Middle frontal gyrus (tissue), 1 donor: Measurements from ENCODE around the gene TSTD1.
"Not testable (repeated sequence)": the region's sequence is repeated elsewhere in the genome, so short reads cannot be mapped to it uniquely, and the experiment has no call there.

Experiments used
- DNase-seq: peaks from one replicate; pipeline ENCODE4 v3.0.0-alpha.2; 2015; ENCODE audit warnings: low spot score; ENCODE audit errors: extremely low spot score

Gene TSTD1

DNA sequence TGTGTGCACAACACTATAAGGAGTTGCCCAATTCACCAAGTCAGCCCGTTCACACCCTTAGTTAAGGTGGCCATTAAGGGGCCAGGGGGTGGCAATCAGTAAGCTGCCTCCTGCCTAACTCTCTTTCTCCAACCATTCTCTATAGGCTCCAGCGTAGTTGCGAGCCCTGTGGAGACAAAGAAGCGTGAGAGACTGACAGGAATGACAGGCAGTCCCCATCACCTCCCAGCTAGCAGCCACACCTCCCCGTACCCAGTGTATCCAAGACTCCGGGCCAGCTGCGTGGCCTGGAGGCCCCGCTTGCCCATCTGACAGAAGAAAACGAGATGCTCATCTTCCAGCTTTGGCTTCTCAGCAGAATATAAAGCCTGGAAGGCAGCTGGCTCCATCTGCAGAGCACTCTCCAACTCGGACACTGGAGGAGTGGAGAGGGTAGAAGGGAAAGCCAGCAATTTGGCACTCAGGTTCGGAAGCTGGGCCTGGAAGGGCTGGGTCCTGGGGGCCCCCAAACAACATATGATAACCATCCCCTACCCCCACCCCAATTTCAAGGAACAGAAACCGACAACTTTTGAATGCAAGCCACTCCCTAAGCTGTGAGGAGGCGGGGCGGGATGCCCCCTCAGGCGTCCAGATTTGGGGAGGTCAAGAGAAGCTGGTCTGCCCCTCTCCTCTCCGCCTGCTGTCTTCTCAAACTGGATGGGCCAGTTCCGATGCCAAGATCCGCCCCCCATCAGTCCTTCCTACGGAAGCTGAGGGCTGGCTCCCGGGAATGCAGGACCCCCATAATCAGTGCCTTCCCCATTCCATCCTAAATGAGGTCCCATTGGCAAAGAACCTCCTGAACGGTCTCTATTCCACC, 872 bp downstream of the TSTD1 start:
- DNase-seq, result no peak

DNA sequence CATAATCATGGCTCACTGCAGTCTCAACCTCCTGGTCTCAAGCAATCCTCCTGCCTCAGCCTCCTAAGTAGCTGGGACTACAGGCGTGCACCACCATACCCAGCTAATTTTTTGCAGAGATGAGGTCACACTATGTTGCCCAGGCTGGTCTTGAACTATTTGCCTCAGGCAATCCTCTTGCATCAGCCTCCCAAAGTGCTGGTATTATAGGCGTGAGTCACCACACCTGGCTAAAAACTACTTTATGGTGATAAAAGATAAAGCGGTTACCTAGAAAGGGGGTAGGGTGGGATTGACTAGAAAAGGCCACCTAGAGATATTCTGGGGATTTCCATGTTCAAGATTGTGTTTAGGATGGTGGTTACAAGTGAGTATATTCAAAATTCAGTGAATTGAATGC, 5.0 kb downstream of the TSTD1 start:
- no peak for DNase-seq

DNA sequence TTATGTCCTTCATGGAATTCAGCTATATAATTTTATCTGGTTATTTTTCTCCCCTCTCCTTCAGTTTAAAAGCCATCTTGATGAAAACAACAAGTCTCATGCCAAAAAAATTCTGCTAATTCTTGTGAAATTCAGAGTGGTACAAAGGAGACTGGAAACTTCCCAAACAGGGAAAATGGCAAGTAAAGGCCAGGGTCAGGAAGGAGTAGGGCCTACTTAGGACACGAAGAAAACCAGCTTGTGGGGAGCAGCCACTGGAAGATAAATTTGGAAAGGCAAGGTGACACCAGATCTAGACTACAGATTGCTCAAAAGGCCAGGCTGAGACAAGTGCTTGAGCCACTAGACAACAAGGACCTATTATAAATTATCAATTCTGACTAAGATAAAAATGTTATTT, 6.4 kb downstream of the TSTD1 start:
- DNase-seq, result no peak

DNA sequence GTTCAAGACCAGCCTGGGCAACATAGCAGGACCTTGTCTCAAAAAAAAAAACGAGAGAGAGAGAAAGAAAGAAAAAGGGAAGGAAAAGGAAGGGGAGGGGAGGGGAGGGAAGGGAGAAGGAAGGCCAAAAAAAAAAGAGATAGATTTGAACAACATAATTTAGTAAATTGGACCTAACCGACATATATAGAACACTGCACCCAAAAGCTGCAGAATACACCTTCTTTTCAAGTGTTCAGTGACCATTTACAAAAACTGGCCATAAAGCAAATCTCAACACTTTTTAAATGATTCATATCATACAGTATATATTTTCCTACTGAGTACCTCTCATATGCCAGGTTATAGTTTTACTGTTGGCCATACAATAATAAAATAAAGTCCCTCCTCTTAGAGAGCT, 6.9 kb downstream of the TSTD1 start:
- no peak for DNase-seq

DNA sequence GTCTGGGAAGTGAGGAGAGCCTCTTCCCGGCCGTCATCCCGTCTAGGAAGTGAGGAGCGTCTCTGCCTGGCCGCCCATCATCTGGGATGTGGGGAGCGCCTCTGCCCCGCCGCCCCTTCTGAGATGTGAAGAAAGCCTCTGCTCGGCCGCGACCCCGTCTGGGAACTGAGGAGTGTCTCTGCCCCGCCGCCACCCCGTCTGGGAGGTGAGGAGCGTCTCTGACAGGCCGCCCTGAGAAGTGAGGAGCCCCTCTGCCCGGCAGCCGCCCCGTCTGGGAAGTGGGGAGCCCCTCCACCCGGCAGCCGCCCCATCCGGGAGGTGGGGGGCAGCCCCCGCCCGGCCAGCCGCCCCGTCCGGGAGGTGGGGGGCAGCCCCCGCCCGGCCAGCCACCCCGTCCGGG, 9.3 kb downstream of the TSTD1 start:
- not testable (repeated sequence) for DNase-seq

DNA sequence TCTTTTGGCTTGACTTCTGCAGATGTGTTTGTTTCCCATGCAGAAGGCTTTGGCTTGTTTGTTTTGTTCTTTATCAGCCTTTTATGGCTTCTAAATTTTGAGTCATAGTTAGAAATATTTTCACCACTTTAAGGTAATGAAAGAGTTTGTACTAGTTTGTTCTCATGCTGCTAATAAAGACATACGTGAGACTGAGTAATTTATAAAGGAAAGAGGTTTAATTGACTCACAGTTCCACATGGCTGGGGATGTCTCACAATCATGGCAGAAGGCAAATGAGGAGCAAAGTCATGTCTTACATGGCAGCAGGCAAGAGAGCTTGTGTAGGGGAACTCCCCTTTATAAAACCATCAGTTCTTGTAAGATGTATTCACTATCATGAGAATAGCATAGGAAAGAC, 11.8 kb downstream of the TSTD1 start:
- not testable (repeated sequence) for DNase-seq

DNA sequence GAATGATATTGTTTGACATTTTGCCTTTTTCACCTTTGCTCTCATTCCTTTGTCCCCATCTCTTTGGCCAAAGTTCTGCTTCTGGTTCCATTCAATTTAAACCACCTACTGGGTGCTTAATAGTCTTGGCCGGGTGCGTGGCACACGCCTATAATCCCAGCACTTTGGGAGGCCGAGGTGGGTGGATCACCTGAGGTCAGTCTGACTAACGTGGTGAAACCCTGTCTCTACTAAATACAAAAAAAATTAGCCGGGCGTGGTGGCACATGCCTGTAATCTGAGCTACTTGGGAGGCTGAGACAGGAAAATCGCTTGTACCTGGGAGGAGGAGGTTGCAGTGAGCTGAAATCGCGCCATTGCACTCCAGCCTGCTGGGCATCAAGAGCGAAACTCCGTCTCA, 16.3 kb downstream of the TSTD1 start:
- DNase-seq, result not testable (repeated sequence)

DNA sequence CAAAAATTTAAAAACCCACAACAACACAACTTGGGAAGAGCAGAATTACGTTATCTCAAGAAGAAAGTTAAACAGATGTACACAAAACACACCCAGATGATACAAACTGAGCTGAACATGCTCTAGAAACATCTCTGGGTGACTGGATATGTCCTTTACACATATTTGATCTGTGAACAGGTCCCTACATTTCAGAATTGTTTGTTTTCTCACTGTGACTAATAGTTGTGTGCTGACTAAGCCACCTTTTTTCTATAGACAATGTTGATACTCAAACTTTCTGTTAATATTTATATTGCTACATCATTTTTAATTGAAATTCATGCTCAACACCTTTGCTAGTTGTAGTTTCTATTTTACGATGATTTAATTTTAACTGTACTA, 16.8 kb downstream of the TSTD1 start:
- DNase-seq, result no peak

DNA sequence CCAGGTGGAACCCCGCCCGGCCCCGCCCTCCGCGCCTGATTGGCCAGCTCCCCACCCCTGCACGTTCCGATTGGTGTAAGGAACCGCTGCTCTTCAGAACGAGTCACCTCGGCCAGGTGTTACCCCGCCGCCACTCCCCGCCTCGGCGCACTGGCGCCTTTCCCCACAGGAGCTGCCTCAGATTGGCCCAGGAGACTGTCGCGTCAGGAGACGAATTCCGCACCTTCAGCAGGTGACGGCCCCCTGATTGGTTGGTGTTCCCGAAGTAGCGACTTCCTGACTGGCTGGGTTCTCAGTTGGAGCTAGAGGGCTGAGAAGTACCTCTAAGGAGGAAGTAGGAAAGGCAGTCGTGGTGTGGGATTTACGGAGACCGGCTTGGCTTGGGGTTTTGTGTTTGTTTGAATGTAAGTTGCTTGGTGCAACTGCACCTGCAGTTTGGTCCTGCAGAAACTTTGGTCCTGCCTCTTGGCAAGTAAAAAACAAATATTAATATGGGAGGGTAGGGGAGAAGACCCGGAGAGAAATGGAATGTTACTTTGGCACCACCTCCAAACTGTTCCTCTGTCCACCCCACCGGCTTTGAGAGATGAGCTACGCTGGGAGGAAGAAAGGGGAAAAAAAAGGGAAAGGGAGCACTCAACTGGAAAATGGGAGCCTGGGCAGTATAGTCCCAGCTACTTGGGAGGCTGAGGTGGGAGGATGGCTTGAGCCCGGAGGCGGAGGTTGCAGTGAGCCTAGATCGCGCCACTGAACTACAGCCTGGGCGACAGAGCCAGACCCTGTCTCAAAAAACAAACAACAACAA, 17.4 kb downstream of the TSTD1 start:
- no peak for DNase-seq

DNA sequence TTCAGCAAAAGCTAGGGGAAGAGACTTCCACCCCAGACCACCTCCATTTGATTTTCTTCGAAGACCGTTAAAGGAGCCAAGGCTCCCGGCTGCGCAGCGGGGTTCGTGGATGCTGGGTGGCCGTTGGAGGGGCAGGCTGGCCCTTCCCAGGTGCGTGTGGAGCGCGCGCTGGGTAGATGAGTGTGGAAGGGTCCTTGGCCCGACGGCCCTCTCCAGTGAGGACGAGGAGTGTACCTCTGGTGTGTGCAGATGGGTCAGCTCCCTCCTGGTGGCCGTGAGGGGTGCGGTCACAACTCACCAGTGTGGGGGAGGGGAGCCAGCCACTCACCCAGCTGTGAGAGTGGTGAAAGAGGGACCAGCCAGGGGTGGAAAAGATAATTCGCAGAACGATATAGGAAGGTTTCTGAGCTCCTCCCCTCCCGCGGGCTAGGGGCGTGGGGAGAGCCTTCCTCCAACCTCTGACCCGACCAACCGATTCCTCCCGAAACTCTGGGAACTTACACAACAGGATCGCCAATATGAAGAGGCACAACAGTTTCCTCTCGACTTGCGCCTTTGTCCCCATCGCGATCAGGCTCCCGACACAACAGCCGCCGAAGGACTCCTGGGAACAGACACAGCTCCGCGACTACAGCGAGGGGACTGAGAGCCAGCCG, 18.1 kb downstream of the TSTD1 start, which contains the start of gene F11R:
Gene F11R (minus strand): TSS at position 644 of the 656 bp plus-strand sequence. CDS start 79 bp downstream, at position 565.
- no peak for DNase-seq

DNA sequence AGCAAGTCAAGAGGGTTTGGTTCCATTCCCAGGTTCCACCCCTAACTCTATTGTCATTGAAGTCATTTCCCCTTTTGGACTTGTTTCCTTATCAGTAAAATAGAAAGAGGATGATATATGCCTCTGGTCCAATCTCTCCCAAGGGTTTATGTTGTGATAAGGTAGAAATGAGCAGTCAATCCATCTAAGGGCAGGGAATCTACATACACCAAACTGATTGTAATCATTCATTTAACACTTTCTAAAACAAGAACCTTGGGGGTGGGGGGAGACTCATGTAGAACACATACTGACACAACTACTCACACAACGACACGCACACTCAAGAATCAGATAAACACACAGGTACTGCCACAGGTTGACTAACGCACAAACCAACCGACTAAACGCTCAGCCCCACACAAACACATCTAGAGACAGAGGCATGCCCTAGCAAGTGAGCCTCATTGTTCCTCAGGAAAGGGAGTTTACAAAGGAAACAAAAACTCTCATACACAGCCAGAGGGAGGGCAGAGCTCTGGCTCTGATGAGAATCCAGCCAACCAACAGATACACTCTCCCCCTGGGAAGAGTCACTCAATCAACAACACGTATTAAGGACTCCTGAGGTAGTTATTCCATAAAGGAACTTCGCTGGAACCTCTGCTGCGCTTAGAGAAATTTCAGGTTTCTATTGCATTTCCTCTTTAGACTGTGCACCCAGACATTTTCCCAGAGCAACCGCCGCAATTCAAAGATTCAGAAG, 18.8 kb downstream of the TSTD1 start:
- DNase-seq, result no peak

DNA sequence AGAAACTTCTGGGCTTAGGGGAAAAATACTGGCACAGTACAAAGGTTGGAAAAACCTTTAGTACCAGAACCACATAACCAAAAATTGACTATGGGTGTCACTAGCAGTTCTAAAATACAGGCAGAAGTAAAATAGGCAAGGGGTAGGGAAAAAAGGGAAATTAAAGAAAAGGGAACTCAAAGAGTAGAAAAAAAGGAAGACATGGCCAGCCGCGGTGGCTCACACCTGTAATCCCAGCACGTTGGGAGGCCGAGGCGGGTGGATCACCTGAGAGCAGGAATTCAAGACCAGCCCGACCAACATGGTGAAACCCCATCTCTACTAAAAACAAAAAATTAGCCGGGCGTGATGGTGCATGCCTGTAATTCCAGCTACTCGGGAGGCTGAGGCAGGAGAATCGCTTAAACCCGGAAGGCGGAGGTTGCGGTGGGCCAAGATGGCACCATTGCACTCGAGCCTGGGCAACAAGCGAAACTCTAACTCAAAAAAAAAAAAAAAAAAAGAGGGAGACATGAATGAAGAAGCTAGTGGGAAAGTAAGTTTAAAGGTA, 19.6 kb downstream of the TSTD1 start:
- not testable (repeated sequence) for DNase-seq

DNA sequence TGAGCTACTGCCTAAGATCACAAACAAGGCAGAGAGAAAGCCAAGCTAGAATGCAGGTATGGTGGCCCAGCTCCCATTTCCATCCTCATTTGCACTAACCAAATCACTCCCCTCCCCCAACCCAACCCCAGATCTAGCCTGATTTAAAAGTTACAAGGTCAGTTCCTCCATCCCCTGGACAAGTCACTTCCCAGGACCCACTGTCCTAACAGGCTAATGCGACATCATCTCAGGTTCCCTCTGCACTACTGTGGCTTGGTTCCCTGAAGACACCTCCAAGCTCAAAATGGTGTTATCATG, 20.2 kb downstream of the TSTD1 start:
- no peak for DNase-seq

DNA sequence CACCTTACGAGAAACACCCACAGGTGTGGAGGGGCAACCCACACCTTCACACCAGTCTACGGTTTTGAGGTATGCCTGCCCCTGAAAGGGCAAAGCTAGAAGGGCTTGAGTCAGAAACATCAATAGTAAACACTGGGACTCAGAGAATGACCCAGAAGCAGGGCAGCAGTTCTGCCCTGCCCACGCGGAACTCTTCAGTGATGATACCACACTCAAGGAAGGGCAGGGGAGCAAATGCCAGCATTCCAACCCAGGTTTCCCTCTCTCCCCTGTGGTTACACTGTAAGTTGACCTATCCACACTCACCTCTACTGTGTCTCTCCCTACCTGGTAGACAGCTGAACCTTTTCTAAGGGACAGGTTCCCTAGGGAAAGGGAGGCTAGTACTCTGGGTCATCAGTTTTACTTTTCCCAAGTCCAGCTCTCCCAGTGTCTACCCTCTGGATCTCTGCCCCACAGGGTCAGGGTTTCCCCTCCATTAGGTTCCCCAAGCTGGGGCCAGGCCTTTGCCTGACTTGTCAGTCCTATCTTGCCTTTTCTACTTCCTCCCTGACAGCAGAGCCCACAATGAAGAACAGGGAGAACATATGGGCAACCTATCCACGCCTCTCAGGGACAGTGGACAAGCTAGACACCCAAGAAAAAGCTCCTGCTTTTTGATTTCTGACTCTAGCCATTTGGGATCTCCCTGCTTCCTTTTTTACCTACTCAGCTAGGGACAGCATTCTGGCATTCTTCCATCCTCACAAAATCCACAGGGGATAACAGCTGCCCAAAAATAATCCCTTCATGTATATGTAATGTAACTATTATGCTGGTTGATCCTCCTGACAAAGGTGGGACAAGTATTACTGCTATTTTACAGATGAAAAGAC, 20.8 kb downstream of the TSTD1 start:
- DNase-seq, result no peak

DNA sequence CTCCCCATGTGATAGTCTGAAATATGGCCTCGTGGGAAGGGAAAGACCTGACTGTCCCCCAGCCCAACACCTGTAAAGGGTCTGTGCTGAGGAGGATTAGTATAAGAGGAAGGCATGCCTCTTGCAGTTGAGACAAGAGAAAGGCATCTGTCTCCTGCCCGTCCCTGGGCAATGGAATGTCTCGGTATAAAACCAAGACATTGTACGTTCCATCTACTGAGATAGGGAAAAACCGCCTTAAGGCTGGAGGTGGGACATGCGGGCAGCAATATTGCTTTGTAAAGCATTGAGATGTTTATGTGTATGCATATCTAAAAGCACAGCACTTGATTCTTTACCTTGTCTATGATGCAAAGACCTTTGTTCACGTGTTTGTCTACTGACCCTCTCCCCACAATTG, 21.6 kb downstream of the TSTD1 start:
- not testable (repeated sequence) for DNase-seq

DNA sequence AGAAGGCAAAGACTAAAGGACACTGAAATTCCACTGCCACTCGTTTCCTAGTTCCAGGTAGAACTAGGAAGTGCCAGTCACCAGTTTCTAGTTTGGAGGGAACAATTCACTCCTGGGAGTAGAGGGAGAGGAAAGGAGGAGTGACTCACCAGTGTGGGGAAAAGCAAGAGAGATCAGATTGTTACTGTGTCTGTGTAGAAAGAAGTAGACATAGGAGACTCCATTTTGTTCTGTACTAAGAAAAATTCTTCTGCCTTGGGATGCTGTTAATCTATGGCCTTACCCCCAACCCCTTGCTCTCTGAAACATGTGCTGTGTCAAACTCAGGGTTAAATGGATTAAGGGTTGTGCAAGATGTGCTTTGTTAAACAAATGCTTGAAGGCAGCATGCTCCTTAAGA, 22.1 kb downstream of the TSTD1 start:
- not testable (repeated sequence) for DNase-seq

DNA sequence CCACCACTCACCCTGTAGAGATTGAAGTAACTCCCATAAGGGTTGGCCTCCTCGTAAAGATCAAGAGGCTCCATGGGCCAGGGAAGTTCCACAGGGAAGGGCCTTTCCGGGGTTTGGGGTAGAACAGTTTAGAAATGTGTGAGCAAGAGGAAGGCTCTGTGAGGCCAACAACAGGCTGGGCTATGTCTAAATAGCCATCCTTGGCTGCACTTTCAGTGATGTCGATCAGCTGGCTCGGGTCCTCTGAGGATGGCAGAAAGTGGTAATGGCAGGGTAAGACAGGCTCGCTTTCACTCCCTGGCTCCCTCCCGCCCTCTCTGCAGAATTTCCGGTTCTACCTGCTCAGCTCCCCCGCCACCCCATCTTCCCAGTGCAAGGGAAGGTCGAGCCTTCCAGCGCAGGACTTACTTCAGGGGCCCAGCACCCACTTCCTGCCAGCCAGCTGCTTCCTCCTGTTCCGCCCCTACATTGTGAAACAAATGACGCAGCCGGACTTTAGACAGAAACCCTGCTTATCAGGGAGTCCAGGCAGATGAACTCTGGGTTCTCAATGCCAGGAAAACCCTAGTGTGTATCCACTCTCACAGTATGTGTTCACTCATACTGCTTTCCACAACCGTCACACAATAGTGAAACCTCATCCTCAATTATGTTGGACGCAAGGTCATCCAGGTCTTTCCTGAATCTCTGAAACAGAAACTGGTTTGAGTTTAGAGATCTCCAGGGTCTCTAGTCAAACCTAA, 25.1 kb downstream of the TSTD1 start:
- DNase-seq, result no peak

DNA sequence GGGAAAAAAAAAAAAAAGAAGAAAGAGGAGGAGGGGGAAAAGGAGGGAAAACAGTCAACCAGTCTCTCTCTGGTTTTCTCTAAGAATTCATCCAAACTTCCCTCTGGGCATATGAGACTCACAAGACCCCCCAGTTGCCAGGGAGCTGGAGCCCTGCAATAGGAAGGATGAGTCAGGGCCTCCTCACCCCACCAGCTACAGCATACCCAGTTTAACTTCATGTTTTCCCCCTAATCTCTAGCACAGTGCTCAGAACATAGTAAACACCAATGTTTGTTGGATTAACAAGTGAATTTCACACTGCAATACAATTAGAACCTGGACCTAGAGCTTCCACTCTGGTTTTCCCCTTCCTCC, 25.7 kb downstream of the TSTD1 start:
- DNase-seq, result no peak

DNA sequence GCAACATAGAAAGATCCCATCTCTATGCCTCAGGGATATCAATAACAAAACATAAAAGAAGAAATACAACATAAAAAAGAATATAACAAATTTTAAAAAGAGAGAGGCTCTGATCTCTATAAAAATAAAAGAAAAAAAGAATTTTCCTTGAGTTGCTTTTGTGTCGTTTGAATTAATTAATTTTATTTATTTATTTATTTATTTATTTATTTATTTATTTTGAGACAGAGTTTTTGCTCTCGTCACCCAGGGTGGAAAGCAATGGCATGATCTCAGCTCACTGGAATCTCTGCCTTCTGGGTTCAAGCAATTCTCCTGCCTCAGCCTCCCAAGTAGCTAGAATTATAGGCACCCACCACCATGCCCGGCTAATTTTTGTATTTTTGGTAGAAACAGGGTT, 26.3 kb downstream of the TSTD1 start:
- no peak for DNase-seq
